SK-N-SH (cell line): ENCODE results near the gene SMIM10L1. TPM values are rescaled to one million over a fixed set of nuclear protein-coding genes. Genes with fewer than 3 reads are reported as not detected.

Source experiments
- CTCF ChIA-PET: fragments of 300-600, 350-600 bp; formaldehyde crosslinking; extraction: SDS; loops from one replicate; lab custom pipeline; 2021; lab: Yijun Ruan, JAX
- POLR2A ChIA-PET: fragments of 350-600 bp; sonication (Branson Sonifier 250); formaldehyde crosslinking; extraction: SDS; loops from one replicate; lab custom pipeline; 2020; ENCODE audit warnings: antibody characterized with exemption, inconsistent platforms; lab: Yijun Ruan, JAX
- DNase-seq: peaks from one replicate; pipeline ENCODE4 v3.0.0; 2012
- H2AFZ ChIP-seq: fragments of 200-600 bp; sonication (generic); 2 replicates; pipeline ENCODE4 v1.8.1; 2016; ENCODE audit warnings: antibody characterized with exemption, mild to moderate bottlenecking, low read depth
- H3F3A ChIP-seq: fragments of 200-600 bp; sonication (generic); replicated peaks from 2 replicates; pipeline ENCODE3; 2016; ENCODE audit warnings: antibody characterized with exemption, mild to moderate bottlenecking; ENCODE audit not compliant: insufficient read depth
- H3K27ac ChIP-seq, 2 experiments: fragments of 200-500 bp in 1 of 2; fragments of 200-600 bp in 1 of 2; sonication (Bioruptor generic) in 1 of 2; sonication (generic), shearing (Covaris generic) in 1 of 2; 2 replicates each; pipeline versions ENCODE4 v1.5.1 to v1.6.1; 2014 to 2016; ENCODE audit warnings: low read depth in 2 of 2, inconsistent platforms in 1 of 2, low read length in 1 of 2, mild to moderate bottlenecking in 1 of 2, mixed read lengths in 1 of 2
- H3K27me3 ChIP-seq: fragments of 200-600 bp; sonication (generic), shearing (Covaris generic); 2 replicates; pipeline ENCODE4 v1.6.1; 2016; ENCODE audit warnings: mixed run types; ENCODE audit not compliant: insufficient read depth
- H3K36me3 ChIP-seq, 2 experiments: fragments of 200-500 bp in 1 of 2; fragments of 200-600 bp in 1 of 2; sonication (Bioruptor generic) in 1 of 2; sonication (generic) in 1 of 2; replicated peaks in 1 of 2; 2 replicates each; pipeline versions ENCODE3 to v1.5.1; 2014 to 2016; ENCODE audit warnings: low read length in 1 of 2, mild to moderate bottlenecking in 1 of 2; ENCODE audit not compliant: insufficient read depth in 2 of 2, control insufficient read depth in 1 of 2
- H3K4me1 ChIP-seq, 2 experiments: fragments of 200-500 bp in 1 of 2; fragments of 200-600 bp in 1 of 2; sonication (Bioruptor generic) in 1 of 2; sonication (generic), shearing (Covaris generic) in 1 of 2; 2 replicates each; pipeline versions ENCODE4 v1.5.1 to v1.6.1; 2014 to 2016; ENCODE audit warnings: low read depth in 1 of 2, low read length in 1 of 2, mixed run types in 1 of 2; ENCODE audit not compliant: insufficient read depth in 2 of 2, control insufficient read depth in 1 of 2
- H3K4me2 ChIP-seq: fragments of 200-600 bp; sonication (generic), shearing (Covaris generic); 2 replicates; pipeline ENCODE4 v1.6.1; 2017; ENCODE audit warnings: mixed run types
- H3K4me3 ChIP-seq, 2 experiments: fragments of 200-500 bp in 1 of 2; fragments of 200-600 bp in 1 of 2; sonication (Bioruptor generic) in 1 of 2; sonication (generic), shearing (Covaris generic) in 1 of 2; 2 replicates each; pipeline versions ENCODE4 v1.5.1 to v1.8.1; 2014 to 2016; ENCODE audit warnings: low read depth in 2 of 2, inconsistent platforms in 1 of 2, low read length in 1 of 2, mild to moderate bottlenecking in 1 of 2, mixed read lengths in 1 of 2, moderate library complexity in 1 of 2
- H3K79me2 ChIP-seq: fragments of 200-600 bp; sonication (generic); 2 replicates; pipeline ENCODE4 v1.8.1; 2017; ENCODE audit warnings: mild to moderate bottlenecking; ENCODE audit not compliant: insufficient read depth
- H3K9ac ChIP-seq: fragments of 200-600 bp; sonication (generic); 2 replicates; pipeline ENCODE4 v1.6.1; 2017; ENCODE audit warnings: mixed run types
- H3K9me2 ChIP-seq: fragments of 200-600 bp; sonication (generic); 2 replicates; pipeline ENCODE4 v1.6.1; 2017; ENCODE audit warnings: mixed run types
- H3K9me3 ChIP-seq: fragments of 200-600 bp; sonication (generic); 2 replicates; pipeline ENCODE4 v1.6.1; 2017; ENCODE audit warnings: mixed run types, mild to moderate bottlenecking, moderate library complexity
- H4K20me1 ChIP-seq: fragments of 200-600 bp; sonication (generic); 2 replicates; pipeline ENCODE4 v1.6.1; 2017; ENCODE audit warnings: mild to moderate bottlenecking, mixed run types; ENCODE audit not compliant: insufficient read depth
- CHD2 ChIP-seq: fragments of 150-350 bp; IDR thresholded peaks from 2 replicates; pipeline ENCODE4 v1.6.1; 2018; ENCODE audit warnings: low read length; ENCODE audit not compliant: partially characterized antibody
- ELF1 ChIP-seq: IDR thresholded peaks from 2 replicates; pipeline ENCODE4 v1.4.0; 2012
- FOXM1 ChIP-seq: IDR thresholded peaks from 2 replicates; pipeline ENCODE4 v1.4.0; 2012; ENCODE audit warnings: low read depth, mild to moderate bottlenecking
- GABPA ChIP-seq: IDR thresholded peaks from 2 replicates; pipeline ENCODE4 v1.4.0; 2012; ENCODE audit warnings: low read depth, mild to moderate bottlenecking
- GATA2 ChIP-seq: sonication (generic); formaldehyde crosslinking; IDR thresholded peaks from 2 replicates; pipeline ENCODE4 v1.5.0; 2020; ENCODE audit warnings: mild to moderate bottlenecking, missing genetic modification reagents
- JUND ChIP-seq: IDR thresholded peaks from 2 replicates; pipeline ENCODE4 v1.4.0; 2012
- MEF2A ChIP-seq: IDR thresholded peaks from 2 replicates; pipeline ENCODE4 v1.4.0; 2012; ENCODE audit warnings: low read depth, borderline replicate concordance
- RFX5 ChIP-seq: IDR thresholded peaks from 2 replicates; pipeline ENCODE4 v1.6.1; 2012; ENCODE audit warnings: mild to moderate bottlenecking, improper control_type of control experiment, low read length
- SMC3 ChIP-seq: IDR thresholded peaks from 2 replicates; pipeline ENCODE4 v1.6.1; 2012; ENCODE audit warnings: low read depth, low read length, improper control_type of control experiment
- TCF12 ChIP-seq: IDR thresholded peaks from 2 replicates; pipeline ENCODE4 v1.4.0; 2012
- YY1 ChIP-seq: IDR thresholded peaks from 2 replicates; pipeline ENCODE4 v1.4.0; 2012; ENCODE audit warnings: low read depth, mild to moderate bottlenecking
- WGBS: methylation state at CpG from one replicate; pipeline ENCODE4 v1.1.6; 2017; ENCODE audit warnings: low lambda C conversion rate; 5-methylcytosine and 5-hydroxymethylcytosine counted together
- polyA plus RNA-seq, 3 experiments: library from polyadenylated mRNA; depleted of rRNA; stranded (reverse); fragments of >200 nt; gene quantifications; 2 replicates each; pipeline ENCODE4 v1.2.3, GENCODE V29; 2012
- TF ChIP-seq, protein P1 (sequence below): fragments of 150-350 bp; IDR thresholded peaks from 2 replicates; pipeline ENCODE4 v1.6.1; 2017; ENCODE audit warnings: antibody characterized with exemption, low read length, low read depth, borderline replicate concordance
- TF ChIP-seq, protein P2 (sequence below): IDR thresholded peaks from 2 replicates; pipeline ENCODE4 v1.4.0; 2012; ENCODE audit warnings: low read depth
- TF ChIP-seq, protein P3 (sequence below): IDR thresholded peaks from 2 replicates; pipeline ENCODE4 v1.6.1; 2012; ENCODE audit warnings: mild to moderate bottlenecking, low read depth, low read length, moderate library complexity
- TF ChIP-seq, protein P4 (sequence below): fragments of 150-350 bp; IDR thresholded peaks from 2 replicates; pipeline ENCODE4 v1.6.1; 2016; ENCODE audit warnings: mild to moderate bottlenecking, low read depth, low read length
- TF ChIP-seq, protein P5 (sequence below): fragments of 200-600 bp; sonication (generic); IDR thresholded peaks from 2 replicates; pipeline ENCODE4 v1.6.1; 2017; ENCODE audit warnings: antibody characterized with exemption, mild to moderate bottlenecking, moderate library complexity

The SMIM10L1 gene
- polyA plus RNA-seq, 1 of the 3 experiments (the other 2 are of a cell fraction): 4.3 TPM

DNA sequence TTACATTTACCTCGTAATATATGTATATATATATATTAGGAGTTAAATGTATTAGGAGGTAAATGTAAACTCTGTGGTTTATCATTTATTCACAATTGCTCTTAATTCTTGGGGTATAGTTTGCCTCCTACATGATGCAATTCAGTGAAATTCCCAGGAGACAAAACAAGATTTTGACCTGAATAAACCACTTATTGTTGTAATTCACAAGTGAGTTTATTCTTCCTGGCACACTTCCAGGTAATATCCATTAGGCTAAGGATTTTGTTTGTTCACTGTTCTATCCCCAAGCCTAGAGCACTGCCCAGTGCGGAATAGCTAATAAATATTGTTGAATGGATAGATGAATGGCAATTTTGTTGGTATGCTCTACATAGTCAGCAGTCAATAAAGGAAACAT lies 3.0 kb downstream of the SMIM10L1 start:
- Histone ChIP-seq H3K9ac (no peak overlapping the region), H3K27me3 (no peaks in the 10 kb centered on the region), H3K4me3 (no peak overlapping the region), H4K20me1 (peaks cover 9% of the 10 kb centered on the region; the same call in 1 of the 2 replicates), H3K79me2 (peaks cover 65% of the 10 kb centered on the region), H3K4me1 (peaks cover 9 to 18% of the 10 kb centered on the region in 2 experiments; a peak in 3 of 4 replicates), H2AFZ (no peak overlapping the region), H3K9me2 (no peaks in the 10 kb centered on the region), H3K9me3 (no peaks in the 10 kb centered on the region), H3K27ac (no peak overlapping the region), H3K4me2 (no peak overlapping the region), H3K36me3 (peaks cover 9 to 17% of the 10 kb centered on the region in 2 experiments), H3F3A (peaks cover 3% of the 10 kb centered on the region)
- no peak for DNase-seq
- TF ChIP-seq, protein P1, sequence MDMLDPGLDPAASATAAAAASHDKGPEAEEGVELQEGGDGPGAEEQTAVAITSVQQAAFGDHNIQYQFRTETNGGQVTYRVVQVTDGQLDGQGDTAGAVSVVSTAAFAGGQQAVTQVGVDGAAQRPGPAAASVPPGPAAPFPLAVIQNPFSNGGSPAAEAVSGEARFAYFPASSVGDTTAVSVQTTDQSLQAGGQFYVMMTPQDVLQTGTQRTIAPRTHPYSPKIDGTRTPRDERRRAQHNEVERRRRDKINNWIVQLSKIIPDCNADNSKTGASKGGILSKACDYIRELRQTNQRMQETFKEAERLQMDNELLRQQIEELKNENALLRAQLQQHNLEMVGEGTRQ: no peak
- no peak for TF ChIP-seq GABPA
- no peak for TF ChIP-seq FOXM1
- TF ChIP-seq CHD2: no peak
- TF ChIP-seq, protein P2, sequence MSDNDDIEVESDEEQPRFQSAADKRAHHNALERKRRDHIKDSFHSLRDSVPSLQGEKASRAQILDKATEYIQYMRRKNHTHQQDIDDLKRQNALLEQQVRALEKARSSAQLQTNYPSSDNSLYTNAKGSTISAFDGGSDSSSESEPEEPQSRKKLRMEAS: no peak
- TF ChIP-seq, protein P3, sequence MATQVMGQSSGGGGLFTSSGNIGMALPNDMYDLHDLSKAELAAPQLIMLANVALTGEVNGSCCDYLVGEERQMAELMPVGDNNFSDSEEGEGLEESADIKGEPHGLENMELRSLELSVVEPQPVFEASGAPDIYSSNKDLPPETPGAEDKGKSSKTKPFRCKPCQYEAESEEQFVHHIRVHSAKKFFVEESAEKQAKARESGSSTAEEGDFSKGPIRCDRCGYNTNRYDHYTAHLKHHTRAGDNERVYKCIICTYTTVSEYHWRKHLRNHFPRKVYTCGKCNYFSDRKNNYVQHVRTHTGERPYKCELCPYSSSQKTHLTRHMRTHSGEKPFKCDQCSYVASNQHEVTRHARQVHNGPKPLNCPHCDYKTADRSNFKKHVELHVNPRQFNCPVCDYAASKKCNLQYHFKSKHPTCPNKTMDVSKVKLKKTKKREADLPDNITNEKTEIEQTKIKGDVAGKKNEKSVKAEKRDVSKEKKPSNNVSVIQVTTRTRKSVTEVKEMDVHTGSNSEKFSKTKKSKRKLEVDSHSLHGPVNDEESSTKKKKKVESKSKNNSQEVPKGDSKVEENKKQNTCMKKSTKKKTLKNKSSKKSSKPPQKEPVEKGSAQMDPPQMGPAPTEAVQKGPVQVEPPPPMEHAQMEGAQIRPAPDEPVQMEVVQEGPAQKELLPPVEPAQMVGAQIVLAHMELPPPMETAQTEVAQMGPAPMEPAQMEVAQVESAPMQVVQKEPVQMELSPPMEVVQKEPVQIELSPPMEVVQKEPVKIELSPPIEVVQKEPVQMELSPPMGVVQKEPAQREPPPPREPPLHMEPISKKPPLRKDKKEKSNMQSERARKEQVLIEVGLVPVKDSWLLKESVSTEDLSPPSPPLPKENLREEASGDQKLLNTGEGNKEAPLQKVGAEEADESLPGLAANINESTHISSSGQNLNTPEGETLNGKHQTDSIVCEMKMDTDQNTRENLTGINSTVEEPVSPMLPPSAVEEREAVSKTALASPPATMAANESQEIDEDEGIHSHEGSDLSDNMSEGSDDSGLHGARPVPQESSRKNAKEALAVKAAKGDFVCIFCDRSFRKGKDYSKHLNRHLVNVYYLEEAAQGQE: no peak
- TF ChIP-seq YY1: no peak
- no peak for TF ChIP-seq SMC3
- WGBS: 99% methylated on average over 2 of the region's 2 CpGs
- ChIA-PET POLR2A (no interaction called here), CTCF (interaction anchor here (0.8 to 2.3 kb wide), 3 partner anchors 10 to 313 kb away, joined by 4 to 9 read pairs (median 5); no protein-coding TSS in a partner anchor)

DNA sequence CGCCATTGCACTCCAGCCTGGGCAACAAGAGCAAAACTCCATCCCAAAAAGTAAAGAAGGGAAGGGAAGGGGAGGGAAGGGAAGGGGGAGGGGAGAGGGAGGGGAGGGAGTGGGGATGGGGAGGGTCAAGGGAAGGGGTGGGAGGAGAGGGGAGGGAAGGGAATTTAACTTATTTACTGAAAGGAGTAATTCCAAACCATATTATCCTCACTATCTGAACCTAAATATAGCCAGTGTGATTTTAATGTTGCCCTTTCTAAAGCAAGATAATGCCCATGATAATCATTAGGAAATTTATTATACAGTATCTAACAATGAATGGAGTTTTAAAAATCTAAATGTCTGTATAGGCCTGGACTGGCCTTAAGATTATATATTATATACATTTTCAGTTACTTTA lies 7.3 kb downstream of the SMIM10L1 start:
- CTCF ChIA-PET: no interaction called here
- no peak overlapping the region for H3K9ac ChIP-seq
- no peak for DNase-seq

More for the DNA sequence above, 7.3 kb downstream of the SMIM10L1 start:
- Histone ChIP-seq H4K20me1 (no peaks in the 10 kb centered on the region), H3K9me2 (no peaks in the 10 kb centered on the region), H3K27ac (no peak overlapping the region)
- TF ChIP-seq JUND: no peak
- TF ChIP-seq, protein P1: no peak
- TF ChIP-seq ELF1: no peak
- TF ChIP-seq, protein P4, sequence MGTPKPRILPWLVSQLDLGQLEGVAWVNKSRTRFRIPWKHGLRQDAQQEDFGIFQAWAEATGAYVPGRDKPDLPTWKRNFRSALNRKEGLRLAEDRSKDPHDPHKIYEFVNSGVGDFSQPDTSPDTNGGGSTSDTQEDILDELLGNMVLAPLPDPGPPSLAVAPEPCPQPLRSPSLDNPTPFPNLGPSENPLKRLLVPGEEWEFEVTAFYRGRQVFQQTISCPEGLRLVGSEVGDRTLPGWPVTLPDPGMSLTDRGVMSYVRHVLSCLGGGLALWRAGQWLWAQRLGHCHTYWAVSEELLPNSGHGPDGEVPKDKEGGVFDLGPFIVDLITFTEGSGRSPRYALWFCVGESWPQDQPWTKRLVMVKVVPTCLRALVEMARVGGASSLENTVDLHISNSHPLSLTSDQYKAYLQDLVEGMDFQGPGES: no peak
- TF ChIP-seq GABPA: no peak
- no peak for TF ChIP-seq GATA2
- TF ChIP-seq, protein P5, sequence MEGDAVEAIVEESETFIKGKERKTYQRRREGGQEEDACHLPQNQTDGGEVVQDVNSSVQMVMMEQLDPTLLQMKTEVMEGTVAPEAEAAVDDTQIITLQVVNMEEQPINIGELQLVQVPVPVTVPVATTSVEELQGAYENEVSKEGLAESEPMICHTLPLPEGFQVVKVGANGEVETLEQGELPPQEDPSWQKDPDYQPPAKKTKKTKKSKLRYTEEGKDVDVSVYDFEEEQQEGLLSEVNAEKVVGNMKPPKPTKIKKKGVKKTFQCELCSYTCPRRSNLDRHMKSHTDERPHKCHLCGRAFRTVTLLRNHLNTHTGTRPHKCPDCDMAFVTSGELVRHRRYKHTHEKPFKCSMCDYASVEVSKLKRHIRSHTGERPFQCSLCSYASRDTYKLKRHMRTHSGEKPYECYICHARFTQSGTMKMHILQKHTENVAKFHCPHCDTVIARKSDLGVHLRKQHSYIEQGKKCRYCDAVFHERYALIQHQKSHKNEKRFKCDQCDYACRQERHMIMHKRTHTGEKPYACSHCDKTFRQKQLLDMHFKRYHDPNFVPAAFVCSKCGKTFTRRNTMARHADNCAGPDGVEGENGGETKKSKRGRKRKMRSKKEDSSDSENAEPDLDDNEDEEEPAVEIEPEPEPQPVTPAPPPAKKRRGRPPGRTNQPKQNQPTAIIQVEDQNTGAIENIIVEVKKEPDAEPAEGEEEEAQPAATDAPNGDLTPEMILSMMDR: no peak
- no peak for TF ChIP-seq RFX5
- no peak for TF ChIP-seq MEF2A
- no peak for TF ChIP-seq TCF12
- TF ChIP-seq, all 33 proteins: peak for 0
- peaks cover 4% of the 10 kb centered on the region for H3F3A ChIP-seq
- H3K4me2 ChIP-seq: no peak overlapping the region
- no peak overlapping the region for H2AFZ ChIP-seq
- H3K79me2 ChIP-seq: peaks cover 28% of the 10 kb centered on the region
- H3K9me3 ChIP-seq: no peaks in the 10 kb centered on the region
- WGBS: 100% methylated on average over 1 of the region's 1 CpG
- H3K36me3 ChIP-seq: peaks cover 0 to 10% of the 10 kb centered on the region in 2 experiments
- POLR2A ChIA-PET: no interaction called here
- H3K4me1 ChIP-seq: peaks cover 0 to 3% of the 10 kb centered on the region in 2 experiments; a peak in 3 of 4 replicates
- no peak overlapping the region for H3K4me3 ChIP-seq
- H3K27me3 ChIP-seq: no peaks in the 10 kb centered on the region
